GM12878 (cell line): ENCODE measurements around the gene CKS1B. TPM values are rescaled to one million over a fixed set of nuclear protein-coding genes. Genes with fewer than 3 reads are reported as not detected.

Experiments
- EED ChIP-seq: sonication (generic); IDR thresholded peaks from 2 replicates; pipeline ENCODE4 v1.6.1; 2016; ENCODE audit warnings: antibody characterized with exemption, low read depth
- FOS ChIP-seq: IDR thresholded peaks from 3 replicates; pipeline ENCODE4 v1.6.1; 2011; ENCODE audit warnings: borderline replicate concordance; ENCODE audit not compliant: insufficient read length; ENCODE audit errors: extremely low read depth
- FOXK2 ChIP-seq: fragments of 450-650 bp; IDR thresholded peaks from 2 replicates; pipeline ENCODE4 v1.6.1; 2017; ENCODE audit warnings: mild to moderate bottlenecking, moderate library complexity
- GATAD2B ChIP-seq: fragments of 450-650 bp; conservative IDR thresholded peaks from 2 replicates; pipeline ENCODE4 v1.6.1; 2017; ENCODE audit warnings: low read depth, mild to moderate bottlenecking, moderate library complexity
- MXI1 ChIP-seq: fragments of 150-350 bp; IDR thresholded peaks from 2 replicates; pipeline ENCODE4 v1.6.1; 2011; ENCODE audit warnings: low read depth, mild to moderate bottlenecking, inconsistent platforms, low read length, improper control_type of control experiment
- NR2C2 ChIP-seq: IDR thresholded peaks from 2 replicates; pipeline ENCODE4 v1.6.1; 2011; ENCODE audit warnings: borderline replicate concordance, low read depth; ENCODE audit not compliant: control insufficient read depth, insufficient read length
- POLR2AphosphoS2 ChIP-seq: IDR thresholded peaks from 2 replicates; pipeline ENCODE4 v1.6.1; 2011; ENCODE audit warnings: low read depth, mild to moderate bottlenecking, low read length, improper control_type of control experiment, moderate library complexity
- SIX5 ChIP-seq: IDR thresholded peaks from 2 replicates; pipeline ENCODE4 v1.6.1; 2011; ENCODE audit warnings: mild to moderate bottlenecking, low read depth, low read length, moderate library complexity; ENCODE audit not compliant: severe bottlenecking
- TCF3 ChIP-seq: IDR thresholded peaks from 2 replicates; pipeline ENCODE4 v1.6.1; 2012; ENCODE audit warnings: low read depth, mild to moderate bottlenecking, low read length, borderline replicate concordance; ENCODE audit not compliant: insufficient read depth
- ZNF217 ChIP-seq: fragments of 450-650 bp; IDR thresholded peaks from 2 replicates; pipeline ENCODE4 v1.6.1; 2017; ENCODE audit warnings: antibody characterized with exemption, mild to moderate bottlenecking
- polyA plus RNA-seq, 11 experiments: library from polyadenylated mRNA; depleted of rRNA in 4 of 11; unstranded in 6 of 11; stranded (reverse) in 5 of 11; fragments of >200 nt; fragmentation: Nextera tagmentation in 4 of 11; fragmentation: Illumina TruSeq in 1 of 11; extraction: Ambion mirVana in 4 of 11; extraction: Trizol in 1 of 11; gene quantifications; 1 replicate in 1 of 11; 2 replicates in 10 of 11; pipeline versions ENCODE4 v1.2.1 to v1.2.3, GENCODE V29; 2011 to 2016; ENCODE audit warnings: inconsistent platforms in 2 of 11, missing spikeins in 2 of 11, low read depth in 1 of 11
- total RNA-seq, 4 experiments: library from RNA; depleted of rRNA in 3 of 4; stranded (reverse); fragments of >200 nt in 3 of 4; fragmentation: Illumina TruSeq in 1 of 4; extraction: Trizol in 1 of 4; gene quantifications; 2 replicates each; pipeline versions ENCODE4 v1.2.1 to v1.2.3, GENCODE V29; 2013 to 2021
- TF ChIP-seq, protein P1 (sequence below): fragments of 450-650 bp; IDR thresholded peaks from 2 replicates; pipeline ENCODE4 v1.6.1; 2017; ENCODE audit warnings: low read depth, mild to moderate bottlenecking, moderate library complexity
- TF ChIP-seq, protein P2 (sequence below): IDR thresholded peaks from 2 replicates; pipeline ENCODE4 v1.6.1; 2011; ENCODE audit warnings: borderline replicate concordance, low read depth, mild to moderate bottlenecking, moderate library complexity, low read length; ENCODE audit not compliant: insufficient read depth, poor library complexity, severe bottlenecking
- TF ChIP-seq, protein P3 (sequence below): IDR thresholded peaks from 2 replicates; pipeline ENCODE4 v1.6.1; 2012; ENCODE audit warnings: low read depth, low read length, improper control_type of control experiment

CKS1B gene
- total and polyA plus RNA-seq, 10 of the 15 experiments (the other 5 are each of a cell fraction or from before 2014, with no cell fraction given) = 125 to 608 (median 364) TPM

DNA sequence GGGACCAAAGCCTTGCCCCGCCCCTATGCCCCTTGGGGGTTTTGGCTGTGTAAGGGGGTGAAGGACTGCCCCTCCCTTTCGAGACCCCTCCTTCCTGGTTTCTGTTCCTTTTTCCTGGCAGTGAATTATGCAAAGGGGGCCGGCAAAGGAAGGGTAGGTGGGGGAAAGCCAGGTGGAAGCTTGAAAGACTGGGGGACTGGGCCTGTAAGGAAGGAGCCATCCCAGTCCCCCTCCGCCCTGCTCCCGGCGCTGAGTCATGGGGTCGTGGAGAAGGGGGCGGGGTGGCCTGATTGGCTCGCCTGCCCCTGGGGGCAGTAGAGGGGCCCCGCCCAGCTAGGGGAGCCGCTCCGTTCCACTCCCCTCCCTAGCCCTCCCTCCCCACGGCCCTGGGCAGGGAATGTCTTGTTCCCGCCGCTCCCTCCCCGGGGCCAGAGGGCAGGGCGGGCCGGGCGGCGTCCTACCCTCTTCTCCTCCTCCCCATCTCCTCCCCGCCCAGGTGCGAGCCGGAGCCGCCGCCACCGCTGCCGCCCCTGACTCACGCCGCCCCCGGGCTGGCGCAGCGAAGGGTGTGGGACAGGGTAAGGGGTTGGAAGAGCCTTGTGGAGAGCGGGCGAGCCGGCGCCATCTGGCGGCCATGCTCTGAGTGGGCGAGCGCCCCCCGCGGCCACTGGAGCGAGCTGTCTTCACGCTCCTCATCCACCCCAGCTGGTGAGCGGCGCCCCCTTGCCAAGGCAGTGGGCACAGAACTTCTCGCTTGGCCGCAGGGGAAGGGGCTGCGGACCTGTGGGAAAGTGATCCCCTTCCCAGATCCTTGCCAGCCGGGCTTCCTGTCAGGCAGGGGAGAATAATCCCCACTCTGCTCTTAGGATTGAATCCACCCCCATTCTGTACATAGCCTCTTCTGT lies 42.8 kb downstream of the CKS1B start (continued):
- TF ChIP-seq, protein P1, sequence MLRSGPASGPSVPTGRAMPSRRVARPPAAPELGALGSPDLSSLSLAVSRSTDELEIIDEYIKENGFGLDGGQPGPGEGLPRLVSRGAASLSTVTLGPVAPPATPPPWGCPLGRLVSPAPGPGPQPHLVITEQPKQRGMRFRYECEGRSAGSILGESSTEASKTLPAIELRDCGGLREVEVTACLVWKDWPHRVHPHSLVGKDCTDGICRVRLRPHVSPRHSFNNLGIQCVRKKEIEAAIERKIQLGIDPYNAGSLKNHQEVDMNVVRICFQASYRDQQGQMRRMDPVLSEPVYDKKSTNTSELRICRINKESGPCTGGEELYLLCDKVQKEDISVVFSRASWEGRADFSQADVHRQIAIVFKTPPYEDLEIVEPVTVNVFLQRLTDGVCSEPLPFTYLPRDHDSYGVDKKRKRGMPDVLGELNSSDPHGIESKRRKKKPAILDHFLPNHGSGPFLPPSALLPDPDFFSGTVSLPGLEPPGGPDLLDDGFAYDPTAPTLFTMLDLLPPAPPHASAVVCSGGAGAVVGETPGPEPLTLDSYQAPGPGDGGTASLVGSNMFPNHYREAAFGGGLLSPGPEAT = peak; percentile 39
- TF ChIP-seq SIX5 = no peak
- no peak for TF ChIP-seq NR2C2
- 0 out of 2 replicates have a peak, but pooled peaks have one; percentile 62 for TF ChIP-seq ZNF217
- TF ChIP-seq POLR2AphosphoS2 = peak; percentile 62
- TF ChIP-seq GATAD2B = peak; percentile 93
- TF ChIP-seq, protein P2, sequence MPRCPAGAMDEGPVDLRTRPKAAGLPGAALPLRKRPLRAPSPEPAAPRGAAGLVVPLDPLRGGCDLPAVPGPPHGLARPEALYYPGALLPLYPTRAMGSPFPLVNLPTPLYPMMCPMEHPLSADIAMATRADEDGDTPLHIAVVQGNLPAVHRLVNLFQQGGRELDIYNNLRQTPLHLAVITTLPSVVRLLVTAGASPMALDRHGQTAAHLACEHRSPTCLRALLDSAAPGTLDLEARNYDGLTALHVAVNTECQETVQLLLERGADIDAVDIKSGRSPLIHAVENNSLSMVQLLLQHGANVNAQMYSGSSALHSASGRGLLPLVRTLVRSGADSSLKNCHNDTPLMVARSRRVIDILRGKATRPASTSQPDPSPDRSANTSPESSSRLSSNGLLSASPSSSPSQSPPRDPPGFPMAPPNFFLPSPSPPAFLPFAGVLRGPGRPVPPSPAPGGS = no peak
- no peak for TF ChIP-seq FOS
- TF ChIP-seq FOXK2 = no peak
- TF ChIP-seq, protein P3, sequence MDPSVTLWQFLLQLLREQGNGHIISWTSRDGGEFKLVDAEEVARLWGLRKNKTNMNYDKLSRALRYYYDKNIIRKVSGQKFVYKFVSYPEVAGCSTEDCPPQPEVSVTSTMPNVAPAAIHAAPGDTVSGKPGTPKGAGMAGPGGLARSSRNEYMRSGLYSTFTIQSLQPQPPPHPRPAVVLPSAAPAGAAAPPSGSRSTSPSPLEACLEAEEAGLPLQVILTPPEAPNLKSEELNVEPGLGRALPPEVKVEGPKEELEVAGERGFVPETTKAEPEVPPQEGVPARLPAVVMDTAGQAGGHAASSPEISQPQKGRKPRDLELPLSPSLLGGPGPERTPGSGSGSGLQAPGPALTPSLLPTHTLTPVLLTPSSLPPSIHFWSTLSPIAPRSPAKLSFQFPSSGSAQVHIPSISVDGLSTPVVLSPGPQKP = no peak
- peak; percentile 51; the same call in 1 of the 2 replicates for TF ChIP-seq MXI1
- peak; percentile 76; the same call in 1 of the 2 replicates for TF ChIP-seq EED
- peak; percentile 65; the same call in 1 of the 2 replicates for TF ChIP-seq TCF3
